ENCODE data around the gene CLASP2.

- TF ChIP-seq CTCF (IDR thresholded peaks at IDR 0.05; ENCODE audit: low read length) (no peak), EZH2 (optimal IDR thresholded peaks at IDR 0.05; ENCODE audit: low read depth, low read length) (no peak), EZH2phosphoT487 (IDR thresholded peaks at IDR 0.05; ENCODE audit: low read length) (no peak)
Observed at GRCh38 chr3:33663042-33663441, 55.0 kb downstream of the CLASP2 start.

Data from MM.1S (cell line).